NOMO-1 treated with dmso at 0.1 percent for 144 hours (cell line): ENCODE results near the gene CCDC192.

ENCODE experiments used
- DNase-seq: peaks from one replicate; lab custom pipeline; 2025; ENCODE audit not compliant: unreplicated experiment; lab: John Stamatoyannopoulos, UW

CCDC192 gene

DNA sequence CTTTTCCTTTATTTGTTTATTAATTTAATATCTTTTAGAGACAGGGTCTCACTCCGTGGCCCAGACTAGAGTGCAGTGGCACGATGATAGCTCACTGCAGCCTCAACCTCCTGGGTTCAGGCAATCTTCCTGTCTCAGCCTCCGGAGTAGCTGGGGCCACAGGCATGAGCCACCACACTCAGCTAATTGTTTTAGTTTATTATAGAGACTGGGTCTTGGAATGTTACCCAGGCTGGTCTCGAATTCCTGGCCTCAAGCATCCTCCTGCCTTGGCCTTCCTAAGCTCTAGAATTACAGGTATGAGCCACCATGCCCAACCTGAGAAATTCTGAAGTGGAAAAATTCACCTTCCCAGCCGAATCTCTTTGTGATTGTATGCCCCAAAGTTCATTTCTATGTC is 240.9 kb downstream of the CCDC192 start:
- no peak for DNase-seq

DNA sequence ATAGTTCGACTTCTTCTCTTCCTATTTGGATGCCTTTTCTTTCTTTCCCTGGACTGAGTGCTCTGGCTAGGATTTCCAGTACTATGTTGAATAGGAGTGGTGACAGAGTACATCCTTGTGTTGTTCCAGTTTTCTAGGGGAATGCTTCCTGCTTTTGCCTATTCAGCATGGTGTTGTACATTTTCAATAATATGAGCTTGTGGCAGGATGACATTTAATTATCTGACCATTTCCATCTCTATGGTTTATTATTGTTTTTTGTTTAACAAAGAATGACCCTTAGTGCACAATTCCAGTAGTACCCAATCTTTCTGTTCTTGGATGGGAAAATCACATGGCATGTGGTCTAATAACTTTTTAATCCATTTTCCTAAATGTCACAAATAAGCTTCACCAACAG is 244.8 kb downstream of the CCDC192 start:
- no peak for DNase-seq

DNA sequence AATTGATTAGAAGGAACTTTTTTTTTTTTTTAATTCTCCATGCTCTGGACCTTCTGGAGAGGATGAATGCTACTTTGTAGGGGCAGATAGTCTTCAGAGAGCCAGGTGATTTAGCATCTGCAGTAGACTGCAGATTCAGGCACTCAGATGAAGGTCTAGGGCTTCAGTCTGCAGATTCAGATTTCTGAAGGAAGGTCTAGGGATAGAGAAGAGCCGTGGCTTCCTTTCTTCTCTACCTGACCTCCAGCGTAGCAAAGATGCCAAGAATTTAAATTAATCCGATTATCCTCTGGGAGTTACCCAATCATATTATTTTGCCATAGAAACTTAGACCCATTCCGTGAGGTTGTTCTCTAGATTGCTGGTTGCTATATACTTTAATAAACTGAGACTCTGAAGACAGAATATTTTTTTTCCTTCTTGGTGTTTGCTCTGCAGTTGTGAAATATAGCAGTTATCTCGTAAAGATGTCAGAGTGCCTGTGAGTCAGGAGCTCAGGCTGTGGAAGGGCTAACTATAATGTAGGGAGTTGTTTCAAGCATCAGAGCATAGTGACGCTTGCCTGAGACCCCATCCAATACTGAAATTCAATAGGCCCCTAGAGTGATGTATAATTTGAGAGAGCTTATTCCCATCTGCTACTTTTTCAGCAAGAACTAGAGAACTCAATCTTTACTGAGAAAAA is 247.7 kb downstream of the CCDC192 start:
- DNase-seq, result peak; percentile 13

DNA sequence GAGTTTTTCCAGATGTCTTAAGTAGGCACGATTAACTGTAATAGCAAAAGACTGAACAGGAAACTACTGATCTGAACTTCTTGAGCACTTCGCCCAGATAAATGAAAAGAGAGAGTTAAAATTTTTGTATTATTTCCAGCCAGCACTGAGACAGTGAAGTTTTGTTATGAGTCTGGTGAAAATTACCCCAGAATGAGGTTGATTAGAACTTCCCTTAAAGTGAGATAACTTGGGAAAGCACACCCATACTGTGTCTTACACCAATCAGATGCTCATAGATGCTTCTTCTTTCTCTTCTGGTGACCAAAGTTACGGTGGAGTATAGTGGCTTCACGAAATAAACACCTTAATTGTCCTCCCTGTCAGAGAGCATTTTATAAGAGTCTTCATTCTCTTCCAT is 248.6 kb downstream of the CCDC192 start:
- no peak for DNase-seq

DNA sequence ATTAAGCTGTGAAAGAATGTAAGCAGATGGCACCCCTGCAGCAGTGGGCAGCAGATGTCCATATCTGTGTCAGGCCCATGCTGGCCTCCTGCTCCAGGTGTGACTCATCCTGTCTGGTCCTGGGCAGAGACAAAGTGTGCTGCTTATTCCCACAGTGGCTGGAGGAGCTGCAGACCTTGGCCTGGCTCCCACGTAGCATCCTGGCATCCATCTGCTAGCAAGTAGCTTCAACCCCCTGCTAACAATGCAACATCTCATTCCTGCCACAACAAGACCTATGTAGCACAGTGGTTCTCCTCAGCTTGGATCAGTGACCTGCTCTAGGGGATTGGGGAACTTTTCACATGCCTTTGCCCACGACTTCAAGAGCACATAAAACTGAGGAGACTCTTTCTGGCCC is 254.0 kb downstream of the CCDC192 start:
- DNase-seq, result no peak

DNA sequence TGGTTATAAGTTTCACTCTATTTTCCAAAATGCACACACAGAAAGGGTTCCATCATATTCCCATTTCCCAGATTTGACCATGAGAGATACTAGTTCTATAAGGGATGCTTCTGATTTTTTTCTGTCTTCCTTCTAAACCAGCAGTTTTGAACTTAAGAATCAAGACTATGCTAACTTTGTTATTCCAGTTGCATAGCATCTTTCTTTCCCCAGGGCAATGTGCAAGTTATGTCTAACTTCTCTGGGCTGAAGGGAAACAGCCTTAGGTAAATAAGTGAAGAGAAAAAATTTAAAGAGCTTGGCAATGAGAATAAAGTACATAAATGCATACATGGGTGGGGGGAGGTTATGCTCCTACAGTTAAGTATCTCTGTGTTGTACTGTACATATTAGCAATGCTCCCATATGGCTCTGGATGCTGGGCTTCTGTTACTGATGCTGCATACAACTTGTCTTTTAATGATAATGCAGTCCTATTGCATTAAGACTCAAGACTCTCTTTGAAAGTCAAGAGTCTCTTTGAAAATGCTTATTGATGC is 254.6 kb downstream of the CCDC192 start:
- no peak for DNase-seq

DNA sequence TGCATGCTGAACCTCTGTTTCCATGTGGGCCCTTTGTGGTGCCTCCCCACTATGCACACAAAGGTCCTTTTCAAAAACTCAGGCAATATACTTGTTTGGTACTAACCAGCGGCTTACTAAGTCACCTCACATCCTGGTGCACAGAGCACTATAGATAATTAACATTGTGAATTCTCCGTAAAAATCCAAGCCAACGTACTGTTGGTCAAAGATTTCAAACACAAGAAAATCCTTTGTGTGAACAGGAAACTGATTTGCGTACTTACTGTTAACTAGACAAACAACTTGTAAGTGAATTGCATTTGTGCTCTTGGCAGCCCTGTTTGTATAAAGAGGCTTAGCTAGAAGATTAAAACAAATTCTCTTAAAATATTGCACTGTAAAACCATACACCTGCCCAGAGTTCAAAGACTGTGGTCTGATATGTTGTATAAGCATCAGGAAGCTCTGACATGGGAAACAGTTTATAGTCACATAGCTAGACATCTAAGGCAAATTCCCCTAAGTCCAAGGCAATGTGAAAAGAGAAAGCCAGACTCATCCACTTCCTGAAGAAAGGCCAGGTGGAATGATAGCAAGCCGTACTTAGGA is 255.3 kb downstream of the CCDC192 start:
- no peak for DNase-seq

DNA sequence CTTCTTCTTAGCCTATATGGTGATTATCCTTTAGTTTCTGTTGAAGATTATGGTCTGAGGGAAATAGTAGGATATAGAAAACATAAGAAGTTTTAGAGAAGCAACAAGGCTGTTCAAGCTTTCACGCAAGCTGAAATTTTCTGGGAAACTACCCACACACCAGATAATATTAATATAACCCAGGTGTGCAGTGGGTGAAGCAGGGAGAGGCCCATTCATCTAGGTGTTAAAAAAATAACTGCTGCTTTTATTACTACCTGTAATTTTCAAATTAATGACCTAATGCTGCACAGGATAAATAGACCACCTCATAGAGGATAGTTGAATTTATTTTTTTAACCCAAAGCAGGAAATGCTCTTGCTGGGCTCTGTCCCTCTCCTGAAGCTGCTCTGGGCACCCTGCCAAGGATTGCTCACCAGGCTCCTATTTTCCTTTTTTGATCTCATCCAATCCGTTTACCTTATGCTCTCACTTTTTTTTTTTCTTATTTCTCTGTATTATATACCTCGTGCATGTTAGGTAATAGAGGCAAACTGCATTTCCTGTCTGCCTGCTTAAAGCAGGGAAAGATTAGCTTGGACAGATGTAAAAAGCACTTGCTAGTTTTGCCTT is 256.1 kb downstream of the CCDC192 start:
- DNase-seq, result no peak

DNA sequence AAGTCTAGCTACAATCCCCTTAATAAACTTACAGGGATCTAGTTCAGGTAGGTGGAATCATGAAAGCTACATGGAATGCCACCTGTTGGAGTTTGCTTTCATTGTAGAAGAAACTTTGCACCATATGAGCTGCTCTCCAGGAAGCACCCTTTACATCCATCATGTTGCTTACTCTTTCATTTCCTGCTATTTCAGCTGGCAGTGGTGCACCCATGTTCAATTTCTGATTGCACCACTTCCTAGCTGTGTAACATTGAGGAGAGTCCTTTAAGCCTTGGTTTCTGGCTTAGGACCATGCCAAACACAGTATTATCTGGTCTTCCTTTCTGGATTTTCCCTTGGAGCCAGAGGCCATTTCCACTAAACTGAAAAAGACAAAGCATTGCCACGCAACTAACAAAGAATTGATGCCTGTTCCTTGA is 257.1 kb downstream of the CCDC192 start:
- no peak for DNase-seq

DNA sequence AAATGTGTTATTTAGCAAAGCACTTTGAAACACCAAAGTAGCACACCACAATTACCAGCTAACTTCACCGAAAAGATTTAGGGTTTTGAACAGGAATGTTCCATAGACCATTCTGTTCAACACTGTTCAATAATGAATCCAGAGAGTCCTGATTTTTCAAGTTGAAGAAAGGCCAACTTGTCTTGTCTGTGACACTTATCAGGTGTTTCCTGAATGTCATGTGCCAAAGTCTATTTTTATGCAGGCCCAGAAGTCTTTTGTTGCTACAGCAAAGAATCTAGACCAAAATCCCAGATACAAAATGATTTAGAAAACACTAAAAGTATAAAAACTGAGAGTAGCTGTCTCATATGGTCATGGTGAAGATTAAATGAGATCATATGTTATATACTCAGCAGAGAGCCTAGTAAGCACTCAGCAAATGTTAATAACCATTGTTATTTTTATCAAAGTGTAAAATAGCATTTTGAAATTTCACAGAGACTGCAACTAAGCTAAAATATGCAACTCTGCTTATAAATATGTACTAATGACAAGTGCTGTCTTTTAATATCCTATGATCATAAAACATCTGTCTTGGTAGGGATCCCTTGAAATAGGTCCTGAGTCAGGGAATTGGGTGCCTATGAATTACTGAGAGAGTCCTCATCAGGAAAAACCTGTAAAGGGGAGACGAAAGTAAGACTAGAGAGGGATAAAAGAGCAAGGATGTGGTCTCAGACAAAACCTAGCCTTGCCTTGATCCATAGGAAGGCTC is 258.0 kb downstream of the CCDC192 start:
- DNase-seq, result no peak

DNA sequence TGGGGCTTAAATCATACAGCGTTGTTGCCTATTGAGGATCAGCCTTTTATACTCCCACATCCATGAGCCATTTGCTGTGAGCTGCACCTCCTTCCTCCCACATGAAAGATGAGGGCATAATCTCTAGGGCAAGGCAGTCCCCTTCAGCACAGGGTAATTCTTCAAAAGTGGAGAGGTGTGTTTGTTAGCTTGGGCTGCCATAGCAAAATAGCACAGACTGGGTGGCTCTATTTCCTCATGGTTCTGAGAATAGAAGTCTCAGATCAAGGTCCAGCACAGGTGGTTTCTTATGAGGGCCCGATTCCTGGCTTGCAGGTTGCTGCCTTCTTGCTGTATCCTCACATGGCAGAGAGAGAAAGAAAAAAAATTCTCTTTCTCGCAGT is 258.6 kb downstream of the CCDC192 start:
- no peak for DNase-seq

DNA sequence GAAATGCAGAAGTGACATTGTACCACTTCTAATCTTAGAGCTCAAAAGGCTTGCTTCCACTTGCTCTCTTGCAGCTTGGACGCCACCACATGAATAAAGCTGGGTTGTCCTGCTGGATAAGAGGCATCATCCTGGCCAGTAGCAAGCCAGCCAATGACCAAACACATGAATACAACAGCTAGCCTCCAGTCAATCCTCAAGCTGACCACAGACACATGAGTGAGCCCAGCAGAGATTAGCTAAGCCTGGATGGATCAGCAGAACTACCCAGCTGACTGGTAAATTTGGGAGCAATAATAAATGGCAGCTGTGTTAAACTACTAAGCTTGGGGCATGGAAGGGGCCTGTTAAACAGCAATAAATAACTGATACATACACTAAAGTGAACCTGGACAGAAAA is 259.3 kb downstream of the CCDC192 start:
- DNase-seq, result no peak

DNA sequence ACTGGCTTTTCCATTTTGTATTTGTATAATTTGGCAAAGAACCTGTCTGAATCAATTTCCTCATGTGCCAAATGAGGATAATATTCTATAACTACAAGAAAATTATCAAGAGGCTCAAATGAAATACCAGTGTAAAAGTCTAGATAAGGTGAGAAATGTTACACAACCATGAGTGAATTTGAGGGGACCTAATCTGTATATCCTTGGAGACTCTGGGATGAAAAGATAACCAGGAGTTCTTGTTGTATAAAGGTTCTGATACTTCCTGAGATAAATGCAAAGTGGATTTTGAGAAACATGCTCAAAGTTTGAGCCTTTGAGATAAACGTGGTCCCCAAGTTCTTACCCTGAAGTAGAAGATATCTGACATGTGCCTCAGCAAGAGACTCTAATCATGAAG is 260.0 kb downstream of the CCDC192 start:
- DNase-seq, result no peak

DNA sequence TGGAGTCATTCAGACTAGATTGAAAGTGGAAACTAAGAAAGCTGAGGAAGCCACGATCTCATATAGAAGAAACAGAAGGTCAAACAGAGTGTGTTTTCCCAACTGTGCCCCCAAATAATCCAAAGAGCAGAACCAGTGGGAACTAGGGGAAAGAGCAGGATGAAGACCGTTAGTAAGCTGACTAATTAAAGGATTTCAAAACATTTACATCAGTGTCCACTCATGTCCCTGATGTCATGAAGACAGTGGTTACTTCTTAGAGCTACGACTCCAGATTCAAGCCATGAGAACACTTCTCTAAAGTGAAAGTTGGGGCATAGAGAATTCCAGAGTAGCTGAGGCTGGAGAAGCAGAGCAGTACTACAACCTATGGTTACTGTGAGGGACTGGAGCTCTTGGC is 260.7 kb downstream of the CCDC192 start:
- DNase-seq, result no peak

DNA sequence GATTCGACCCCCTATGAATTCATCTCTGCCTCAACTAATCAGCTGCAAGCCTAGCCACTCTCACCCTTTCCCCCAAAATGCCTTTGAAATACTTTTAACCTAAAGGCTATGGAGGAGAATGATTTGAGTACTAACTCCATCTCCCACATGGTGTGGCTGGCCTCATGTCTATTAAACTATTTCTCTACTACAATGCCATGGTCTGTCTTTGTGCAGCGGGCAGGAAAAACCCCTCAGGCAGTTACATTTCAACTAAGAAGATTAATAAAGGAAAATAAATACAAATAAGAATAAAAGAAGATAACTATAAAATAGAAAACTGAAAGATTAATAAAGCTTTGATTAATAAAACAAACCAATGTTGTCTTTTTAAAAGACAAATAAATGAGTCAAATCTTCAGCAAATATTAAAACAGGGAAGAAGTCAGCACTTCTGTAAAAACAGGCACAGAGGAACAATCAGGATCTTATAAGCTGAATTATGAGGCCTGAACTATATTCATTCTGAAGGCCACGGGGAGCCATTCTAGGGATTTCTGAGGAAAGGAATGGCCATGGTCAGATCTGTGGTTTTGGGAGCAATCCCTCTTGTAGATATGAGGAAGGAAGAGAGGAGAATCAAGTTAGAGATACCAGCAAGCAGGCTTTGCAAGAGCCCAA is 264.3 kb downstream of the CCDC192 start:
- DNase-seq, result no peak

DNA sequence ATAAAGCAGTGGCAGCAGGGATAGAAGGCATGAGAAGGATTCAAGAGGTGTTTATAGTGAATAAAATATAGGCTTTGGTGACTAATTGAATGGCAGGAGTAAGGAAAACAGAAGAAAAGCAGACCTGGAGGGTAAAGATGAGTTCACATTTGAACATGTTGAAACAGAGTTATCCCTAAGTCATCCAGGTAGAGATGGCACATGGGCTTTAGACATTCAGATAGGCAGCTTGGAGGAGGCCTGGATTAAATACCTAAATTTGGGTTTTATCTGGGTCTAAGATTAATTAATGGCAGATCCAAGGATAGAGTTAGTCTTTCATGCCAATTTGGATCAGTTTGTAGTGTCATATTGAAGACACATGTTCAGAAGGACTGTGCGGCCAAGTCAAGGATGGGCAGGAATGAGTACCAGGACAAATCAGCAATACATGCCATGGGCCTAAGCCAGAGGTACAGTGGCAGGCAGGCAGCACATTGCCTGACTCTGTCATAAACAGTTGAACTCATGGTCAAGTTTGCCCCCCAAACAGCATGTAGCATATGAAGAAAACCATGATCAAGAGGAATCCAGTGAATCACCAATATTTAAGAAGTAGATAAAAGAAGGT is 264.9 kb downstream of the CCDC192 start:
- no peak for DNase-seq

DNA sequence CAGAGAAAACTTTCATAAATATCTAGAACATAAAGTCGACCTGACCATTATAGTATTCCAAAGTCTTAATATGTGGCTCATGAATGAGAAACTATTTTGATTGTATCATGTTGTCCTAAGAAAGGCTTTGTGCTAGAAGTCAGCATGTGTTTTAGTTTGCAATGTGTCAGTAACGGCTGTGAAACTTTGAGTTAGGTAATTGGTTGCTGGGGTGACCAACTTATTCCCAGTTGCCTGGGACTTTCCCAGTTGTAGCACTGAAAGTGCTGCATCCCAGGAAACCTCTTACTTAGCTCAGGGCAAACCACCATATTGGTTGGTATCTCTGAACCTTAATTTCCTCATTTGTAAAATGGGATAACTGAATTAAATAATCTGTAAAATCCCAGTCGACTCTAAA is 265.8 kb downstream of the CCDC192 start:
- no peak for DNase-seq

DNA sequence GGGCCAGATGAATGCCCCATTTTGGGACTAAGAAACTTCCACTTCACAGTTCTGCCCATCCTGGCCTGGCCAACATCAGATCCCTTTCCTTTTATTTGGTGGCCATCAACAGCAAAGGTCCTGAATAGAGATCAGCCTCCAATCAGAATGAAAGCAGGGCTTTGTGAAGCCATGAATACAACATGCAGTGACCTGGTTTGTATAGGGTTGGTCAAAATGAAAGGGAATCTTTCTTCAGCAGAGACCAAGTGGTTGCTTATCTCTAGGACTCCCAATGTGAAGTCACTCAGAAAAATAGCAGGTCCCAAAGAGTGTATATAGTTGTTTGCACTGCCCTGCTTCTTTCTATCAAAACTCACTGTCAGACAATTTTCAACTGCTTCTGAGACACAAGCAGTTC is 266.5 kb downstream of the CCDC192 start:
- DNase-seq, result no peak

DNA sequence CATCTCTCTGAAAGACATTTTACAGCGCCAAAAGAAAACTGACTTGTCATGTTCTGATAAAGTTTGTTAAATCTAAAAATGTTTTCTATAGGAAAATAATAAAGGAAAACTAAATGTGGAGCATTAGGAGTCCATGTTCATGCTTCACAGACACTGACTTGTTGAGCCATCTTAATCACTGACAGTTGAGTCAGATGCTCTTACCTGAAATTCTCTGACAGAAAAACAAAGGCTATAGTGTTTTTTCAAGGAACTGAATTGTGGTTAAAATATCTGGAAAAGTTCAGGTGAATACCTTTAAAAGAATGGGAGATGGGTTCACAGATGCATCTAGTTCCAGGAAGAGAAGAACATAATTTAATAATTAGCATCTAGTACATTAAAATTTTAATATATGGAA is 266.9 kb downstream of the CCDC192 start:
- no peak for DNase-seq

DNA sequence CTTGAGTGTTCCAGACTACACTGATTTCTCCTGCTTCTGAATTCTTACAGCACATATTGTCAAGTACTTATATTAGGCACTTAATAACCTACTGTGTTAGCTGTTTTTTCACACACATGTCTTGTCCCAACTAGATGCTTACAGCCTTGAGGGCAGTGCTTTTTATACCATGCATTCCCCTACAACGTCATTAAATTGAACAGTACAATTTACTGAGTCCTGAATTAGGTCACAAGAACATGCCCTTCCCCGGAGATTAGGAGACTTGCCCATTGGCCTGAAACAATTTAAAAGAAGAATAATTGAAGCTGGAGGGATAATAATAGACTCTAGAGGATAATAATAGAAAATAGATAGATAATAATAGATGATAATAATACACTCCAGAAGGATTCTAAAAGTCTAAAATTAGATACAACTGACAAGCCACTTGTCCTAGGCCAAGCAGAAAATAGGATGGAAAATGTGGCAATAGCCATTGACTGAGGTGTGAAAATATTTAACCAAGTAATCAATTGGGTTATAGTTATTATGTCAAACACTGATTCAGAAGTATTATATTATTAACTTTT is 267.7 kb downstream of the CCDC192 start:
- no peak for DNase-seq
